GM18870 (cell line): ENCODE results near the gene MRPS6.

Source experiments
- ATAC-seq: cut with Tn5 transposase; IDR thresholded peaks from one replicate; pipeline ENCODE4 v1.9.1; 2021; ENCODE audit warnings: moderate library complexity; ENCODE audit not compliant: unreplicated experiment

The MRPS6 gene

GRCh38 chr21:34177919-34178567 is 104.7 kb downstream of the MRPS6 start:
- ATAC-seq, result no peak

DNA sequence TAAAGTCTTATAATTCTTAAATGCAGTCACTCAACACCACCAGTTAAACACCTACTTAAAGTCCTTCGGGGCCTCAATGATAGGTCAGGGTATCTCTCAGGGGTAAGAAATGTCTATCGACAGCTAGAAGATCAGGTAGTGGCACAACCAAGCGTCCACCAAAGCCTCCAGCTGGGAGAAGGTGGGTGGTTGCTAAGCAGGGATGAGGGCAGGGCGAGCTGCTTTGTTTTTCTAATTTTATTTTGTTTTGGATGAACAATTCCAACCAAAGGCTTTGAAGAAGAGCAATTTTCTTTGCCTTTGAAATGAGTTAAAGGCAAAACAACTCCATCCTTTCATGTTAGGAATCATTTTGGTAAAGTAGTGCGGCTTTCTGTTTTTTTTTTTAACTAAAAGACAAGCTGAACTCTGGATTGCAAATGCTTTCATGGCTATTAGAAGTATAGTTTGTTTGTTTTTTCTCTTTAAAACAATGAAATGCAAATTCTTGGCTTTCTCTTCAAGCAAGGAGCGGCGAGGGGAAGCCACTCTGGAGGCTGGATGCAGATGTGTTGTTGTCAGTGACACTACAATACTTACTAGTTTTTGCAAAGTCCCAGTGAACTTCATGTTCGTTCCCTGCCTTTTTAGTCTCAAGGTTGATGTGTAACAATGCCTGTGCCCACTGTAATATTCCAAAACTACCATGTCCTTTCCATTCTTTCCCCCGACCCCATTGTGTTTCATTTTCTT is 106.0 kb downstream of the MRPS6 start:
- no peak for ATAC-seq

- ATAC-seq, result no peak
Observed at GRCh38 chr21:34180407-34180806, 107.0 kb downstream of the MRPS6 start.

DNA sequence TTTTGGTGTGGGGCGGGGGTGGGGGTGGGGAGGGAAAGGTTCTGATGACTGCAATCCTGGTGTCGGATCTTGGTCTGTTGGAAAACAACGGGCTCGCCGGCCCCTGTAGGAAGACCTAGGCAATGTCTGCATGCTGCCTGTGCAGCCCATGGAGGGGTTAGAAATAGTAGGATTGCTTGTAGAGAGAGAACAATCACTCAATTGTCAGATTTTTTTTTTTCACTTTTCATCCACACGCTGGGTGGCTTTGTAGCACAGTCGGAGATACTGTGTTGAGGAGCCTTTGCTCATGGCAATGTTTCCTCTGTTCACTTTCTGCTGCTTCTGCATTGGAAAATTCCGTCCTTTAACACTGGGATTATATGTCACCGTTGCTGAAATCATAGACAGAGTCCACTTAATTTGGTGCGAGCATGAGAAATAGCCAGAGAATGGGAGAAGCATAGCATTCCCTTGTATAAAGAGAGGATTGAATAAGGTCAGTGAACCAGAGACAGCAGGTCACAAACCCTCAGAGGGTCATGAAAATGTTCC is 107.5 kb downstream of the MRPS6 start:
- no peak for ATAC-seq

- no peak for ATAC-seq
Observed at GRCh38 chr21:34181431-34182039, 108.2 kb downstream of the MRPS6 start.

DNA sequence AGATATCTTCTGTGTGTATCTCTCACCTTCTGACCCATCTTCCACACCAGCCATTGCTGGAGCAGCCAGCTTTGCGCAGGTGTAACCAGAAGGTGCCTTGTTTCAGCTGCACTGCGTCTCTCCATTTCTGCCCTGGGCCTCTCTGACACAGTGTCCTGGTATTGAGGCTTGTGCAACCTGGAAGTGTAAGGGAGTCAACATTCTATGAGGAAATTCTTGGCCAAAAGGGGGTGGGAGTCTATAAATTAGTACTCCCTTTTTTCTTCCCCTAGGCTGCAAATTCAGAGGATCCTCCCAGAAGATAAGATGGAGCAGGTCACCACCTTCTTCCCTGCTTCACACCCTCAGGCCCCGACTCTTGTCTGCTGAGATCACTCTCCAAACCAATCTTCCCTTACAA is 109.1 kb downstream of the MRPS6 start:
- ATAC-seq, result no peak

DNA sequence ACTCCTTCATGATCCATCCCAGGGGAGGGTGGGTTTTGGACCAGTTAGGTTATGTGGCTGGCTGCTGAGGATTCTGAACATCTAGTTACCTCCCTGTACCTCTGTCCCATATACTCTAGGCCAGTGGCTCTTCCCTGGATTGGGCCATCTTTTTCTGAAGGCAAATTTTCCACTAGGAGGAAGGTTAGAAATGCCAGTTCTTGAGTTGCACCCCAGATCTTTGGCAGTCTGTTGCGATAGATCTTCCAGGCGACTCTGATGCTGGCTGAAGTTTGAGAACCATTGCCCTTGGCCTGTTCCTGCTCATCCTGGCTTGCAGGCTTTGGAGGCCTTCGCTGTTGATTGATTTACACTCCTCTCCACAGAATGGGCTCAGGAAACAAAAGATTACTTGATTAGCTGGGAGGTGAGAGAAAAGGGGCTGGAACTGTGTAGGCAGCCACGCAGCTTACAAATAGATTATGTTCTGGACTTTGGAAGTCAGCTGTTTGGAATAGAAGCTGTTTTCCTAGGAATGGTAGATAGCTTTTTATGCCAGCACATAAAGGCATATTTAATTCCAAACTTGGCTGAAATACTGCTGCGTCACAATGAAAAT is 110.1 kb downstream of the MRPS6 start:
- ATAC-seq, result no peak

- ATAC-seq, result no peak
Observed at GRCh38 chr21:34184232-34184631, 110.9 kb downstream of the MRPS6 start.

GRCh38 chr21:34185026-34185750 is 111.8 kb downstream of the MRPS6 start:
- no peak for ATAC-seq

GRCh38 chr21:34186109-34186719 is 112.8 kb downstream of the MRPS6 start:
- ATAC-seq, result no peak

DNA sequence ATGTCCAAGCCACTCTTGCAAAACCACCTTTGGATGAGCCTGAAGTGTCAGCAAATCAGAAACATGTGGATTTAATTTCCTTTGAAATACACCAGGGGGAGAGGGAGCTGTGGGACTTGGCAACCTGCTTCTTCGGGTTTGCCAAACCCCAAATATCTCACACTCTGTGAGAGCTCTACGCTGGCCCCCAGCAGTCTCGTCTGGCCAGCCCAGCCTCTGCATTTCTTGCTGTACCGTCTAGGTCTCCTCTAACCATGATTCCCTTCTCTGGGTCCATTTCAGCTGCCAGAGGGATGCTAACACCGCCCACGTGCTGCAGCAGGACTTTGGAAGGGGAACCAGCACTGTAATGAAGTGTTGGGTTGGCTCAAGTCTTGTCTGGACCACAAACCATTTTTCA is 114.6 kb downstream of the MRPS6 start:
- ATAC-seq, result no peak

GRCh38 chr21:34189506-34189905 is 116.1 kb downstream of the MRPS6 start:
- ATAC-seq, result no peak

GRCh38 chr21:34190576-34191321 is 117.4 kb downstream of the MRPS6 start:
- no peak for ATAC-seq

DNA sequence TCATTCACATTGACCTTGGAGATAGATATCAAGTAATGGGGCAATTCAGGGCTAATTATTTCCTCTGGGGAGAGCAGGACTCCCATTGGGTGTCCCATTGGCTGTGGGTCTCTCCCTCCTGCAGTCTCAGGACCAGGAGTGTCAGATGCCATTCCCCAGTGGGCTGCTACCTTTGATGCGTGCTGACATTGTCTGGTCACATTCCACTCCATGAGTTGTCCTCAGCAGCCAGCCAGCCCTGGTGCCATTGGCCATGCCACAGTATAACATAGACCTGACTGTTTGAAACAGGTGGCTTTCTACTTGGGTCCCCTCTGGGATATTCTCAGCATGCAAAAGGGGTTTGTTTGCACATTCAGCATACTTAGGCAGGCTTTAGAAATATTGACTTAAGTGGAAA is 118.5 kb downstream of the MRPS6 start:
- ATAC-seq, result no peak
